ENCODE results near the gene BTN2A1. TPM values are rescaled to one million over a fixed set of nuclear protein-coding genes. Genes with fewer than 3 reads are reported as not detected.
"Not testable (repeated sequence)": the region's sequence is repeated elsewhere in the genome, so short reads cannot be mapped to it uniquely, and the experiment has no call there.

BTN2A1 gene
- total RNA-seq, 1 donor from 2014 or later, result 27.7 TPM

GRCh38 chr6:26502626-26503025 is 44.9 kb downstream of the BTN2A1 start:
- H3K36me3 Mint-ChIP-seq (ENCODE audit: unreplicated experiment), result no peaks in the 10 kb centered on the region
- TF ChIP-seq CTCF (IDR thresholded peaks at IDR 0.05), result no peak
- no peak for DNase-seq (ENCODE audit: extremely low spot score, unreplicated experiment)
- H3K4me3 Mint-ChIP-seq (ENCODE audit: unreplicated experiment), result no peak overlapping the region
- peaks cover 10% of the 10 kb centered on the region for H3K4me1 Mint-ChIP-seq (ENCODE audit: unreplicated experiment)
- H3K27me3 Mint-ChIP-seq (ENCODE audit: unreplicated experiment), result peaks cover 51% of the 10 kb centered on the region
- H3K27ac Mint-ChIP-seq (ENCODE audit: unreplicated experiment), result no peak overlapping the region
- H3K9me3 Mint-ChIP-seq (ENCODE audit: unreplicated experiment), result no peaks in the 10 kb centered on the region

GRCh38 chr6:26507658-26508057 is 49.9 kb downstream of the BTN2A1 start:
- H3K27ac Mint-ChIP-seq (ENCODE audit: unreplicated experiment), result no peak overlapping the region
- H3K4me1 Mint-ChIP-seq (ENCODE audit: unreplicated experiment), result no peaks in the 10 kb centered on the region
- DNase-seq (ENCODE audit: extremely low spot score, unreplicated experiment), result no peak
- no peak for TF ChIP-seq CTCF (IDR thresholded peaks at IDR 0.05)
- H3K27me3 Mint-ChIP-seq (ENCODE audit: unreplicated experiment), result peaks cover 33% of the 10 kb centered on the region
- no peak overlapping the region for H3K4me3 Mint-ChIP-seq (ENCODE audit: unreplicated experiment)
- no peaks in the 10 kb centered on the region for H3K9me3 Mint-ChIP-seq (ENCODE audit: unreplicated experiment)
- no peaks in the 10 kb centered on the region for H3K36me3 Mint-ChIP-seq (ENCODE audit: unreplicated experiment)

- not testable (repeated sequence) for H3K4me1 Mint-ChIP-seq (ENCODE audit: unreplicated experiment); DNase-seq (ENCODE audit: extremely low spot score, unreplicated experiment); H3K4me3 Mint-ChIP-seq (ENCODE audit: unreplicated experiment); H3K36me3 Mint-ChIP-seq (ENCODE audit: unreplicated experiment); H3K27ac Mint-ChIP-seq (ENCODE audit: unreplicated experiment); H3K9me3 Mint-ChIP-seq (ENCODE audit: unreplicated experiment)
- H3K27me3 Mint-ChIP-seq (ENCODE audit: unreplicated experiment), result peaks cover 13% of the 10 kb centered on the region
These were observed 53.3 kb downstream of the BTN2A1 start for GRCh38 chr6:26511033-26511432.

- peaks cover under 1% of the 10 kb centered on the region for H3K4me1 Mint-ChIP-seq (ENCODE audit: unreplicated experiment)
- H3K27ac Mint-ChIP-seq (ENCODE audit: unreplicated experiment), result no peak overlapping the region
- no peak for TF ChIP-seq CTCF (IDR thresholded peaks at IDR 0.05)
- no peaks in the 10 kb centered on the region for H3K27me3 Mint-ChIP-seq (ENCODE audit: unreplicated experiment)
- DNase-seq (ENCODE audit: extremely low spot score, unreplicated experiment), result no peak
- H3K9me3 Mint-ChIP-seq (ENCODE audit: unreplicated experiment), result no peaks in the 10 kb centered on the region
- no peak overlapping the region for H3K4me3 Mint-ChIP-seq (ENCODE audit: unreplicated experiment)
- no peaks in the 10 kb centered on the region for H3K36me3 Mint-ChIP-seq (ENCODE audit: unreplicated experiment)
These were observed 57.2 kb downstream of the BTN2A1 start for GRCh38 chr6:26514984-26515383.

- no peak for DNase-seq (ENCODE audit: extremely low spot score, unreplicated experiment)
- TF ChIP-seq CTCF (IDR thresholded peaks at IDR 0.05), result no peak
- H3K36me3 Mint-ChIP-seq (ENCODE audit: unreplicated experiment), result no peaks in the 10 kb centered on the region
- H3K4me3 Mint-ChIP-seq (ENCODE audit: unreplicated experiment), result no peak overlapping the region
- H3K27ac Mint-ChIP-seq (ENCODE audit: unreplicated experiment), result no peak overlapping the region
- no peaks in the 10 kb centered on the region for H3K27me3 Mint-ChIP-seq (ENCODE audit: unreplicated experiment)
- H3K9me3 Mint-ChIP-seq (ENCODE audit: unreplicated experiment), result no peaks in the 10 kb centered on the region
- H3K4me1 Mint-ChIP-seq (ENCODE audit: unreplicated experiment), result peaks cover 10% of the 10 kb centered on the region
These were observed 59.0 kb downstream of the BTN2A1 start for GRCh38 chr6:26516481-26517427.

Other genes with a start within 250 kb of the BTN2A1 start
- 17.6 and 22.7 TPM in 2 replicates for gene BTN3A2, start 92.8 kb upstream of the BTN2A1 start, total RNA-seq
- 27.8 and 32.0 TPM in 2 replicates for gene BTN2A2, start 74.8 kb upstream of the BTN2A1 start, total RNA-seq
- 17.1 and 21.1 TPM in 2 replicates for gene BTN3A1, start 55.7 kb upstream of the BTN2A1 start, total RNA-seq
- 17.3 and 17.7 TPM in 2 replicates for gene BTN3A3, start 17.5 kb upstream of the BTN2A1 start, total RNA-seq
- not detected in 2 replicates for gene BTN1A1, start 42.3 kb downstream of the BTN2A1 start, total RNA-seq
- gene HMGN4, start 80.4 kb downstream of the BTN2A1 start, total RNA-seq, result 45.0 and 49.2 TPM in 2 replicates
- gene ABT1, start 139.0 kb downstream of the BTN2A1 start, total RNA-seq, result 13.1 and 13.9 TPM in 2 replicates
- 30.6 and 33.8 TPM in 2 replicates for gene ZNF322, start 201.8 kb downstream of the BTN2A1 start, total RNA-seq